Peyer's patch (tissue), 4 donors: ENCODE results near the gene SLC7A6.

ENCODE experiments used
- POLR2A ChIP-seq, 2 donors: fragments of 450-650 bp; IDR thresholded peaks; one replicate each; pipeline ENCODE4 v1.5.1; 2017; ENCODE audit warnings: antibody characterized with exemption in 2 of 2, mild to moderate bottlenecking in 2 of 2, moderate library complexity in 2 of 2
- TF ChIP-seq, protein P1 (sequence below), 6 experiments: fragments of 450-650 bp in 4 of 6; fragments of 200-600 bp in 2 of 6; sonication (generic) in 1 of 6; IDR thresholded peaks; one replicate each; pipeline ENCODE4 v1.5.1; 2017 to 2019; ENCODE audit warnings: antibody characterized with exemption in 6 of 6, mild to moderate bottlenecking in 3 of 6, moderate library complexity in 1 of 6

DNA sequence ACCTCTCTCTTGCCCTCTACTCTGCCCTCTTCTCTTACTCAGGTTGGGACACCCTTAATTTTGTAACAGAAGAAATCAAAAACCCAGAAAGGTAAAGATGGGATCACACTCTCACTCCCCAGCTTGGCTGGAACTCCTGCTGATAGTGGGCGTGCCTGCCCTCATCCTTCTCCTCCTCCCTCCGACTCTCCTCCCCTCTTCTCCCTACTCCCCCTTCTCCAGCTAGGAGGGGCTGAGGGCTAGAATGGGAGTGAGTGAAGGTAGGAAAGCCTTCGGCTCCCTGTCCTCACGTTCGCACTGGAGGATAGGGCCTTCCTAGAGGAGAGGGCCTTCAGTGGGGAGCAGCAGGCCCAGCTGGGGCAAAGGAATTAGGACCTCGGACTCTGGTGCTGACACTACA lies 26.1 kb downstream of the SLC7A6 start:
- TF ChIP-seq, protein P1, sequence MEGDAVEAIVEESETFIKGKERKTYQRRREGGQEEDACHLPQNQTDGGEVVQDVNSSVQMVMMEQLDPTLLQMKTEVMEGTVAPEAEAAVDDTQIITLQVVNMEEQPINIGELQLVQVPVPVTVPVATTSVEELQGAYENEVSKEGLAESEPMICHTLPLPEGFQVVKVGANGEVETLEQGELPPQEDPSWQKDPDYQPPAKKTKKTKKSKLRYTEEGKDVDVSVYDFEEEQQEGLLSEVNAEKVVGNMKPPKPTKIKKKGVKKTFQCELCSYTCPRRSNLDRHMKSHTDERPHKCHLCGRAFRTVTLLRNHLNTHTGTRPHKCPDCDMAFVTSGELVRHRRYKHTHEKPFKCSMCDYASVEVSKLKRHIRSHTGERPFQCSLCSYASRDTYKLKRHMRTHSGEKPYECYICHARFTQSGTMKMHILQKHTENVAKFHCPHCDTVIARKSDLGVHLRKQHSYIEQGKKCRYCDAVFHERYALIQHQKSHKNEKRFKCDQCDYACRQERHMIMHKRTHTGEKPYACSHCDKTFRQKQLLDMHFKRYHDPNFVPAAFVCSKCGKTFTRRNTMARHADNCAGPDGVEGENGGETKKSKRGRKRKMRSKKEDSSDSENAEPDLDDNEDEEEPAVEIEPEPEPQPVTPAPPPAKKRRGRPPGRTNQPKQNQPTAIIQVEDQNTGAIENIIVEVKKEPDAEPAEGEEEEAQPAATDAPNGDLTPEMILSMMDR (IDR thresholded peaks at IDR 0.05): no peak
- no peak for TF ChIP-seq POLR2A (IDR thresholded peaks at IDR 0.05)
